HUES6 (cell line): ENCODE data around the gene CACNA1C.

Source experiments
- H3K27ac ChIP-seq: 2 replicates; pipeline ENCODE4 v1.7.0; 2013; ENCODE audit warnings: low read depth, mild to moderate bottlenecking, low read length, inconsistent platforms
- H3K27me3 ChIP-seq: 2 replicates; pipeline ENCODE4 v1.6.1; 2013; ENCODE audit warnings: low read length; ENCODE audit not compliant: control insufficient read depth, insufficient read depth
- H3K36me3 ChIP-seq: 2 replicates; pipeline ENCODE4 v1.6.1; 2013; ENCODE audit warnings: low read length; ENCODE audit not compliant: control insufficient read depth, insufficient read depth
- H3K4me1 ChIP-seq: 2 replicates; pipeline ENCODE4 v1.6.1; 2013; ENCODE audit warnings: low read length; ENCODE audit not compliant: control insufficient read depth, insufficient read depth
- H3K4me3 ChIP-seq: 2 replicates; pipeline ENCODE4 v1.5.1; 2013; ENCODE audit warnings: low read depth, low read length
- H3K9ac ChIP-seq: one replicate; pipeline ENCODE4 v1.6.1; 2013; ENCODE audit warnings: mild to moderate bottlenecking, low read length
- H3K9me3 ChIP-seq: 2 replicates; pipeline ENCODE4 v1.6.1; 2013; ENCODE audit warnings: low read depth, low read length; ENCODE audit not compliant: control insufficient read depth, insufficient read depth

The CACNA1C gene

GRCh38 chr12:2312175-2312574 is 259.4 kb downstream of the CACNA1C start:
- Histone ChIP-seq H3K36me3 (no peaks in the 10 kb centered on the region), H3K9ac (no peak overlapping the region), H3K4me3 (no peak overlapping the region), H3K27me3 (no peaks in the 10 kb centered on the region), H3K27ac (no peak overlapping the region), H3K4me1 (peaks cover 8% of the 10 kb centered on the region), H3K9me3 (no peaks in the 10 kb centered on the region)

GRCh38 chr12:2312770-2313169 is 260.0 kb downstream of the CACNA1C start:
- Histone ChIP-seq H3K27ac (no peak overlapping the region), H3K4me1 (peaks cover 2% of the 10 kb centered on the region), H3K36me3 (no peaks in the 10 kb centered on the region), H3K9me3 (no peaks in the 10 kb centered on the region), H3K4me3 (no peak overlapping the region), H3K27me3 (no peaks in the 10 kb centered on the region), H3K9ac (no peak overlapping the region)

- H3K27ac ChIP-seq: no peak overlapping the region
- no peaks in the 10 kb centered on the region for H3K27me3 ChIP-seq
- no peaks in the 10 kb centered on the region; the same call in 1 of the 2 replicates for H3K4me1 ChIP-seq
- no peak overlapping the region for H3K4me3 ChIP-seq
- H3K36me3 ChIP-seq: no peaks in the 10 kb centered on the region
- H3K9ac ChIP-seq: no peak overlapping the region
- no peaks in the 10 kb centered on the region for H3K9me3 ChIP-seq
These were observed 261.7 kb downstream of the CACNA1C start for GRCh38 chr12:2314492-2314891.

GRCh38 chr12:2317772-2318171 is 265.0 kb downstream of the CACNA1C start:
- Histone ChIP-seq H3K36me3 (no peaks in the 10 kb centered on the region), H3K9me3 (no peaks in the 10 kb centered on the region), H3K4me1 (peaks cover 6% of the 10 kb centered on the region; the same call in 1 of the 2 replicates), H3K27me3 (no peaks in the 10 kb centered on the region; the same call in 1 of the 2 replicates), H3K27ac (no peak overlapping the region), H3K4me3 (no peak overlapping the region), H3K9ac (no peak overlapping the region)

DNA sequence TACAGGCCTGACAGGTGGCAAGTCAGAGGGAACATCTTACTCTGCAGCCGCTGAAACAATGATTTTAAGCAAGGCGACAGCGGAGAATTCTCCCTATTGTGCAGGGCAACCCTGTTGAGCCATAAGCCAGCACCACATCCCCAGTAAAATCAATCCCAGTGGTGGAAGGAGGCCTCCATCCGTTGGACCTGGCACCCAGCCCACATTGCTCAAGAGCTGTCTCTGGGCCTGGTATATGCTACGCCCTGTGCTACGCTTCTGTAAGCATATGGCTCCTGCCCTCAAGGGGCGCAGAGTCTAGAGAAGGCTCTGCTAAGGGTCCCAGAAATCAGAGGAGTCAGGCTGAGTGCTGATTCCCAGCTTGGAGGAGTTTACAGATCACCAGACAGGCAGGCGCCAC is 265.5 kb downstream of the CACNA1C start:
- no peaks in the 10 kb centered on the region for H3K36me3 ChIP-seq
- no peak overlapping the region for H3K9ac ChIP-seq
- H3K4me1 ChIP-seq: peaks cover 6% of the 10 kb centered on the region; the same call in 1 of the 2 replicates
- H3K27ac ChIP-seq: no peak overlapping the region
- H3K9me3 ChIP-seq: no peaks in the 10 kb centered on the region
- no peaks in the 10 kb centered on the region; the same call in 1 of the 2 replicates for H3K27me3 ChIP-seq
- no peak overlapping the region for H3K4me3 ChIP-seq

GRCh38 chr12:2319136-2319535 is 266.3 kb downstream of the CACNA1C start:
- no peaks in the 10 kb centered on the region for H3K36me3 ChIP-seq
- H3K27ac ChIP-seq: no peak overlapping the region
- H3K4me1 ChIP-seq: peaks cover 6% of the 10 kb centered on the region; the same call in 1 of the 2 replicates
- H3K27me3 ChIP-seq: no peaks in the 10 kb centered on the region; the same call in 1 of the 2 replicates
- H3K9ac ChIP-seq: no peak overlapping the region
- no peak overlapping the region for H3K4me3 ChIP-seq
- no peaks in the 10 kb centered on the region for H3K9me3 ChIP-seq

DNA sequence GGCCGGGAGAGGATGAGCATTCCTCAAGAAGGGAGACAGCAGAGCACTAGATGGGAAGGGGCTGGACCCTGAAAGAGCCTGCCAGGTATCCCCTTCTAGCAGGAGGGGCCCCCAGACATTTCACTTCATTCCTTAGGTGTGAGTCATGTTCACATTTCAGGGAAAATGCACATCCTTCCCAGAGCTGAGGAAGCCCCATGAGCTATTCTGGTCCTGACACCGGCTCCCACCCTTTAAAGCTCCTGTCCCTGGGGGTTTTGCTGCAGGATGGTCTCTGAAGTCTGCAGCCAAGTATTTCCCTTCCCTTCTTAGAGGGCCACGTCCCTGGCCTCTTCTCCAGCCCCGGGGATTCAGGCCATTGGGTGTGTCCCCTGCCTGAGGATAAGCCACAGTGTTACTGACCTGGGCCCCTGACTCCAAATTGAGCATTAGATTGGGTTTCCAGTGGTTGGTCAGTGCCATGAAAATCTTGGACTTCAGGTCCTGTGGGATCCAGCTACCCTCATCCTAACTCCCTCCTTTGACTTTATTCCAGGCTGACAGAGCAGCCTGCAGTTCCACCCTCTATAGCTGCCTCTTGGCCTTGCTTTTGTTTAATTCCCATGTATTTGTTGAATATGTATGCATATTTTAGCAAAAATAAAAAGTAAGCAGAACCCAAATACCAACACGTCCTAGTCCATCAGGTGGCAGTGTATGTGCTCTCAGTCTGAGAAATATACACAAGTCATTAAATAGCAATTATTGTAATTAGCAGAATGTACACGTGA is 267.1 kb downstream of the CACNA1C start:
- H3K4me3 ChIP-seq: no peak overlapping the region
- H3K4me1 ChIP-seq: peaks cover 6% of the 10 kb centered on the region; the same call in 1 of the 2 replicates
- H3K27ac ChIP-seq: no peak overlapping the region
- H3K9me3 ChIP-seq: no peaks in the 10 kb centered on the region
- H3K27me3 ChIP-seq: no peaks in the 10 kb centered on the region; the same call in 1 of the 2 replicates
- no peaks in the 10 kb centered on the region for H3K36me3 ChIP-seq
- no peak overlapping the region for H3K9ac ChIP-seq

DNA sequence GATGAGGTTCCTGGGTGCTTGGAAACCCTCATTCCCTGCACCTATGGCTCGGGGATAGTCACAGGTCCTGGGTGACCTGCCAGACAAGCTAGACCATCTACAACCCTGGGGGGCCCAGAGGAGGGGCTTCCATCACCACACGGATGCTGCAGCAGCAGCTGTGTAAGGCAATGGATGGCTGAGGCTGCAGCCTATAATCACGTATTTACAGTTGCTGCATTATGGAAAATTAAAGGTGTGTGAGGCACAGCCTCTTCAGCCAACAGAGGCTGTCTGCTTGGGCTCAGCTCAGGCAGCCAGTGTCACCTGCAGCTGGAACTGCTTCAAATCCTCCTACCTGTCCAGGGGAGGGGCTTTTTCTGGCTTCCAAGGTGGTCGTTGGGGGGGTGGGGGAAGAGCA is 268.1 kb downstream of the CACNA1C start:
- Histone ChIP-seq H3K27me3 (no peaks in the 10 kb centered on the region; the same call in 1 of the 2 replicates), H3K4me3 (no peak overlapping the region), H3K36me3 (no peaks in the 10 kb centered on the region), H3K9ac (no peak overlapping the region), H3K9me3 (no peaks in the 10 kb centered on the region), H3K4me1 (peaks cover 6% of the 10 kb centered on the region; the same call in 1 of the 2 replicates), H3K27ac (no peak overlapping the region)

DNA sequence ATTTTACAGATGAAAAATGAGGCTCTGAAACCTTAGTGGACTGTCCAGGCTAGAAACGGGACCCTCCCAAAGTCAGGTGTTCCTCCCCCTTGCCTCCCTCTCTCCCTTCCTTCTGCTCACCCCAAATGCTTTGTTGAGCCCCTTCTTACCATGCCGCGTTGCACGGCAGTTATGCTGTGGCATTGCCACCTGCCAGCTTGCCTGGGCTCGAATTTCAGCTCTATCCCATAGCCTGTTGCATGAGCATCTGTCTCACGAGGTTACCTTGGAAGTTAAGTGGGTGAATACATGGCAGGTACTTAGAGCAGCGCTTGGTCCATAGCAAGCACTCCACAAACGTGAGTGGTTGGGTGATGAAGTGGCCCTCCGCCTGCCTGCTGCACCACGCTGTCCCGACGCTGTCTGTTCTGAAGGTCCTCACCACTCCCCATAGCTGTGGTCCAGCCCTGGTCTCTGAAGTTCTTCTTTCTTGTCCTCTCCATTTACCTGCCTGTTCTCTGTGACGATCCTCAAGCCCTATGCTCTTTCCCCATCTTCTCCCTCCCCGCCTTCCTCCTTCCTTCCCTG is 269.9 kb downstream of the CACNA1C start:
- no peaks in the 10 kb centered on the region for H3K9me3 ChIP-seq
- no peak overlapping the region for H3K9ac ChIP-seq
- no peak overlapping the region for H3K27ac ChIP-seq
- H3K36me3 ChIP-seq: no peaks in the 10 kb centered on the region
- peaks cover 6% of the 10 kb centered on the region; the same call in 1 of the 2 replicates for H3K4me1 ChIP-seq
- no peak overlapping the region for H3K4me3 ChIP-seq
- H3K27me3 ChIP-seq: no peaks in the 10 kb centered on the region; the same call in 1 of the 2 replicates

- H3K4me1 ChIP-seq: peaks cover 6% of the 10 kb centered on the region; the same call in 1 of the 2 replicates
- H3K4me3 ChIP-seq: no peak overlapping the region
- H3K36me3 ChIP-seq: no peaks in the 10 kb centered on the region
- H3K9ac ChIP-seq: no peak overlapping the region
- no peaks in the 10 kb centered on the region; the same call in 1 of the 2 replicates for H3K27me3 ChIP-seq
- no peaks in the 10 kb centered on the region for H3K9me3 ChIP-seq
- no peak overlapping the region for H3K27ac ChIP-seq
These were observed 270.9 kb downstream of the CACNA1C start for GRCh38 chr12:2323532-2324255.

DNA sequence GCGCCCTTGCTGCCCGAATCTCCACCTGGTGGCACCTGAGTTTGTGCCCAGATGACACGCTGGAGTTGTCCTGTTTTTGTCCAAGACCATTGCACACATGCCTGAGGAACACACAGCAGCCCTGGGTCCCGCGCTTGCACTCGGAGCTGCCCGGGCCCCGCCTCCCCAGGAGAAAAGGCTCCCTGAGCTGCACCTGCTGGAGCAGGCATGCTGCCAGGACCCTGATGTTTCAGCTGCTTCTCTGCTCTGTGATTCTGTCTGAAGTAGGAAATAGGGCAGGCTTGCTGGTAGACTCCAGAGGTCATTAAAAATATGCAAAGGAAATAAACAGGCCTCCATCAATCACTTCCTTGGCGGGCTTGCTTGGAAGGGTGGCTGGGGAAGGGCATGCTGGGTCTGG is 271.6 kb downstream of the CACNA1C start:
- Histone ChIP-seq H3K9ac (no peak overlapping the region), H3K27ac (no peak overlapping the region), H3K4me3 (no peak overlapping the region), H3K9me3 (no peaks in the 10 kb centered on the region), H3K27me3 (no peaks in the 10 kb centered on the region; the same call in 1 of the 2 replicates), H3K4me1 (peaks cover 6% of the 10 kb centered on the region; the same call in 1 of the 2 replicates), H3K36me3 (no peaks in the 10 kb centered on the region)
